WTC11 (cell line): ENCODE measurements around the gene DHX9. TPM values are rescaled to one million over a fixed set of nuclear protein-coding genes. Genes with fewer than 3 reads are reported as not detected.

Source experiments
- ATAC-seq: fragments of 200-7000 bp; cut with Tn5 transposase; 2 replicates; pipeline ENCODE4 v1.10.0; 2021; ENCODE audit warnings: mild to moderate bottlenecking, moderate library complexity
- CTCF ChIA-PET: fragments of 300-600 bp; sonication (Branson Sonifier 250); formaldehyde crosslinking; loops from one replicate; lab custom pipeline; 2021; ENCODE audit warnings: antibody characterized with exemption; lab: Charles Lee
- POLR2A ChIA-PET: fragments of 350-600 bp; sonication (Branson Sonifier 250); formaldehyde crosslinking; loops from one replicate; lab custom pipeline; 2021; ENCODE audit warnings: antibody characterized with exemption; lab: Charles Lee
- DNase-seq: peaks from one replicate; pipeline ENCODE4 v3.0.0; 2021; ENCODE audit warnings: low spot score
- H3K27ac Mint-ChIP-seq: 2 replicates; pipeline ENCODE4 v1.8.0; 2021; ENCODE audit warnings: mixed read lengths
- H3K27me3 Mint-ChIP-seq: 2 replicates; pipeline ENCODE4 v1.8.0; 2021; ENCODE audit warnings: low read depth, mild to moderate bottlenecking, moderate library complexity, mixed read lengths
- H3K36me3 Mint-ChIP-seq: 2 replicates; pipeline ENCODE4 v1.8.0; 2021; ENCODE audit warnings: mixed read lengths
- H3K4me1 Mint-ChIP-seq: 2 replicates; pipeline ENCODE4 v1.8.0; 2022; ENCODE audit warnings: mixed read lengths
- H3K4me3 Mint-ChIP-seq: 2 replicates; pipeline ENCODE4 v1.8.0; 2021; ENCODE audit warnings: mild to moderate bottlenecking, moderate library complexity, mixed read lengths
- H3K9me3 Mint-ChIP-seq: 2 replicates; pipeline ENCODE4 v1.8.0; 2021; ENCODE audit warnings: mixed read lengths
- CREB1 ChIP-seq: sonication (generic); formaldehyde crosslinking; IDR thresholded peaks from 2 replicates; pipeline ENCODE4 v1.8.0; 2023; ENCODE audit warnings: mild to moderate bottlenecking, missing genetic modification reagents
- ELF4 ChIP-seq: sonication (generic); formaldehyde crosslinking; IDR thresholded peaks from 2 replicates; pipeline ENCODE4 v1.8.1; 2022; ENCODE audit warnings: low read depth, mild to moderate bottlenecking, moderate library complexity, missing genetic modification reagents
- FOXK1 ChIP-seq: sonication (generic); formaldehyde crosslinking; IDR thresholded peaks from 2 replicates; pipeline ENCODE4 v1.8.0; 2022; ENCODE audit warnings: mild to moderate bottlenecking, moderate library complexity, missing genetic modification reagents
- FOXP1 ChIP-seq: sonication (generic); formaldehyde crosslinking; IDR thresholded peaks from 2 replicates; pipeline ENCODE4 v1.8.0; 2022; ENCODE audit warnings: missing genetic modification reagents, mild to moderate bottlenecking, moderate library complexity, borderline replicate concordance
- GTF2I ChIP-seq: fragments of 250-450 bp; sonication (Bioruptor Pico); conservative IDR thresholded peaks from 2 replicates; pipeline ENCODE4 v1.4.0; 2021; ENCODE audit warnings: mild to moderate bottlenecking
- JAZF1 ChIP-seq: fragments of 250-450 bp; sonication (Bioruptor Pico); IDR thresholded peaks from 2 replicates; pipeline ENCODE4 v1.9.0; 2021; ENCODE audit warnings: moderate library complexity, mild to moderate bottlenecking, inconsistent platforms
- NR1H2 ChIP-seq: sonication (generic); formaldehyde crosslinking; IDR thresholded peaks from 2 replicates; pipeline ENCODE4 v1.9.0; 2021; ENCODE audit warnings: mild to moderate bottlenecking, moderate library complexity, missing genetic modification reagents
- NR2C2 ChIP-seq: sonication (generic); formaldehyde crosslinking; IDR thresholded peaks from 2 replicates; pipeline ENCODE4 v1.8.0; 2022; ENCODE audit warnings: mild to moderate bottlenecking, missing genetic modification reagents
- NR3C1 ChIP-seq: sonication (generic); formaldehyde crosslinking; conservative IDR thresholded peaks from 2 replicates; pipeline ENCODE4 v1.8.1; 2023; ENCODE audit warnings: low read depth, mild to moderate bottlenecking, missing genetic modification reagents
- RORB ChIP-seq: fragments of 250-450 bp; sonication (Bioruptor Pico); IDR thresholded peaks from 2 replicates; pipeline ENCODE4 v1.9.0; 2021; ENCODE audit warnings: mild to moderate bottlenecking
- ZNF219 ChIP-seq: sonication (generic); formaldehyde crosslinking; IDR thresholded peaks from 2 replicates; pipeline ENCODE4 v1.8.0; 2023; ENCODE audit warnings: missing genetic modification reagents, mild to moderate bottlenecking, borderline replicate concordance
- ZNF416 ChIP-seq: fragments of 250-450 bp; sonication (Bioruptor Pico); IDR thresholded peaks from 2 replicates; pipeline ENCODE4 v1.9.0; 2021; ENCODE audit warnings: mild to moderate bottlenecking, inconsistent platforms
- total RNA-seq: library from RNA; stranded (reverse); gene quantifications from 3 replicates; pipeline ENCODE4 v1.2.3, GENCODE V29; 2021
- TF ChIP-seq, protein P1 (sequence below): sonication (generic); formaldehyde crosslinking; IDR thresholded peaks from 2 replicates; pipeline ENCODE4 v1.8.1; 2022; ENCODE audit warnings: mild to moderate bottlenecking, missing genetic modification reagents, moderate library complexity, borderline replicate concordance
- TF ChIP-seq, protein P2 (sequence below): sonication (generic); formaldehyde crosslinking; IDR thresholded peaks from 2 replicates; pipeline ENCODE4 v1.8.1; 2022; ENCODE audit warnings: missing genetic modification reagents, borderline replicate concordance
- TF ChIP-seq, protein P3 (sequence below): sonication (generic); formaldehyde crosslinking; conservative IDR thresholded peaks from 2 replicates; pipeline ENCODE4 v1.8.1; 2022; ENCODE audit warnings: mild to moderate bottlenecking, missing genetic modification reagents
- TF ChIP-seq, protein P4 (sequence below): fragments of 250-450 bp; sonication (Bioruptor Pico); IDR thresholded peaks from 2 replicates; pipeline ENCODE4 v1.9.0; 2021; ENCODE audit warnings: moderate library complexity, mild to moderate bottlenecking, inconsistent platforms, borderline replicate concordance
- TF ChIP-seq, protein P5 (sequence below): sonication (generic); formaldehyde crosslinking; conservative IDR thresholded peaks from 2 replicates; pipeline ENCODE4 v1.8.1; 2023; ENCODE audit warnings: mild to moderate bottlenecking, low read depth, missing genetic modification reagents, moderate library complexity
- TF ChIP-seq, protein P6 (sequence below): fragments of 250-450 bp; sonication (Bioruptor Pico); IDR thresholded peaks from 2 replicates; pipeline ENCODE4 v2.1.2; 2022; ENCODE audit warnings: mild to moderate bottlenecking, moderate library complexity
- TF ChIP-seq, protein P7 (sequence below): sonication (generic); formaldehyde crosslinking; IDR thresholded peaks from 2 replicates; pipeline ENCODE4 v1.8.1; 2023; ENCODE audit warnings: mild to moderate bottlenecking, moderate library complexity, missing genetic modification reagents
- TF ChIP-seq, protein P8 (sequence below): fragments of 250-450 bp; sonication (Bioruptor Pico); IDR thresholded peaks from 2 replicates; pipeline ENCODE4 v1.8.0; 2021; ENCODE audit warnings: mild to moderate bottlenecking
- TF ChIP-seq, protein P9 (sequence below): fragments of 250-450 bp; sonication (Bioruptor Pico); conservative IDR thresholded peaks from 2 replicates; pipeline ENCODE4 v1.9.0; 2021; ENCODE audit warnings: mild to moderate bottlenecking

The DHX9 gene
- total RNA-seq, 1 experiment from 2014 or later = 280 TPM

DNA sequence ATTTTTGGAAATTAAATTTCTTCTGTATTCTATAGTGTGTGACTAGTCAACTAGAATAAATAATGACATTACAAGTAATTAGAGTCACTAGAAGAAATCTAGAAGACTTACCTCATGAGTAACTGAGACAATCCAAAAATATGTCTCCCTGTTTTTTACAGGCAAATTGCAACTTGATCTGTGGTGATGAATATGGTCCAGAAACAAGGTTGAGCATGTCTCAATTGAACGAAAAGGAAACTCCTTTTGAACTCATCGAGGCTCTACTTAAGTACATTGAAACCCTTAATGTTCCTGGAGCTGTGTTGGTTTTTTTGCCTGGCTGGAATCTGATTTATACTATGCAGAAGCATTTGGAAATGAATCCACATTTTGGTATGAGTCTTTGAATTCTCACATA lies 36.7 kb downstream of the DHX9 start:
- ATAC-seq = no peak
- no peak for DNase-seq
- peaks cover 98% of the 10 kb centered on the region for H3K36me3 Mint-ChIP-seq
- H3K4me1 Mint-ChIP-seq = no peaks in the 10 kb centered on the region
- no peaks in the 10 kb centered on the region for H3K27me3 Mint-ChIP-seq
- no peaks in the 10 kb centered on the region for H3K9me3 Mint-ChIP-seq
- TF ChIP-seq CREB1 (CRISPR knock-in tag) (no peak), NR2C2 (no peak), NR3C1 (no peak), ZNF416 (CRISPR knock-in tag) (no peak)
- TF ChIP-seq, protein P1, sequence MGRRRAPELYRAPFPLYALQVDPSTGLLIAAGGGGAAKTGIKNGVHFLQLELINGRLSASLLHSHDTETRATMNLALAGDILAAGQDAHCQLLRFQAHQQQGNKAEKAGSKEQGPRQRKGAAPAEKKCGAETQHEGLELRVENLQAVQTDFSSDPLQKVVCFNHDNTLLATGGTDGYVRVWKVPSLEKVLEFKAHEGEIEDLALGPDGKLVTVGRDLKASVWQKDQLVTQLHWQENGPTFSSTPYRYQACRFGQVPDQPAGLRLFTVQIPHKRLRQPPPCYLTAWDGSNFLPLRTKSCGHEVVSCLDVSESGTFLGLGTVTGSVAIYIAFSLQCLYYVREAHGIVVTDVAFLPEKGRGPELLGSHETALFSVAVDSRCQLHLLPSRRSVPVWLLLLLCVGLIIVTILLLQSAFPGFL (CRISPR knock-in tag) = no peak
- TF ChIP-seq, protein P2, sequence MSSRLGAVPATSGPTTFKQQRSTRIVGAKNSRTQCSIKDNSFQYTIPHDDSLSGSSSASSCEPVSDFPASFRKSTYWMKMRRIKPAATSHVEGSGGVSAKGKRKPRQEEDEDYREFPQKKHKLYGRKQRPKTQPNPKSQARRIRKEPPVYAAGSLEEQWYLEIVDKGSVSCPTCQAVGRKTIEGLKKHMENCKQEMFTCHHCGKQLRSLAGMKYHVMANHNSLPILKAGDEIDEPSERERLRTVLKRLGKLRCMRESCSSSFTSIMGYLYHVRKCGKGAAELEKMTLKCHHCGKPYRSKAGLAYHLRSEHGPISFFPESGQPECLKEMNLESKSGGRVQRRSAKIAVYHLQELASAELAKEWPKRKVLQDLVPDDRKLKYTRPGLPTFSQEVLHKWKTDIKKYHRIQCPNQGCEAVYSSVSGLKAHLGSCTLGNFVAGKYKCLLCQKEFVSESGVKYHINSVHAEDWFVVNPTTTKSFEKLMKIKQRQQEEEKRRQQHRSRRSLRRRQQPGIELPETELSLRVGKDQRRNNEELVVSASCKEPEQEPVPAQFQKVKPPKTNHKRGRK = no peak
- TF ChIP-seq, protein P3, sequence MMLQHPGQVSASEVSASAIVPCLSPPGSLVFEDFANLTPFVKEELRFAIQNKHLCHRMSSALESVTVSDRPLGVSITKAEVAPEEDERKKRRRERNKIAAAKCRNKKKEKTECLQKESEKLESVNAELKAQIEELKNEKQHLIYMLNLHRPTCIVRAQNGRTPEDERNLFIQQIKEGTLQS (CRISPR knock-in tag) = no peak
- TF ChIP-seq, protein P4, sequence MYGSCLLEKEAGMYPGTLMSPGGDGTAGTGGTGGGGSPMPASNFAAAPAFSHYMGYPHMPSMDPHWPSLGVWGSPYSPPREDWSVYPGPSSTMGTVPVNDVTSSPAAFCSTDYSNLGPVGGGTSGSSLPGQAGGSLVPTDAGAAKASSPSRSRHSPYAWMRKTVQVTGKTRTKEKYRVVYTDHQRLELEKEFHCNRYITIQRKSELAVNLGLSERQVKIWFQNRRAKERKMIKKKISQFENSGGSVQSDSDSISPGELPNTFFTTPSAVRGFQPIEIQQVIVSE (CRISPR knock-in tag) = no peak
- TF ChIP-seq, all 79 proteins: peak for 0
- H3K4me3 Mint-ChIP-seq = no peak overlapping the region
- ChIA-PET CTCF (no interaction called here), POLR2A (no interaction called here)
- 0 out of 2 replicates have a peak overlapping the region, but pooled peaks have one; percentile 26 for H3K27ac Mint-ChIP-seq

DNA sequence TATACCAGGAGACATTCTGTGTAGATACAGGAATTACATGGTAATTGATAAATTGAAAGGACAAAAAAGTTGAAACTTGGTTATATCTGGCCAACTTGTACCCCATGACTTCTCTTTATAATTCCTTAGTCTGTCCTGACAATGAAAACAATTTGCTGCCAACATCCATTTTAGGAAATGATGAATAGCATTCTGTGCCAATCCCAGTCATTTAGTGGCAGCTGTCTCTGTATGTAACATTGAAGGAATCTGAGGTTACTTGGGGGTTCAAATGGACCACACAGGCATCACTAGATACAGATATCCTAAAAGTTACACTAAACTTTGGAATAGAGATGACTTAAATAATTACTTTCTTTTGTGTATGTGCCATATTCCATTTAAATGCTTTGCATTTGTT lies 38.2 kb downstream of the DHX9 start:
- no peaks in the 10 kb centered on the region for H3K9me3 Mint-ChIP-seq
- H3K4me3 Mint-ChIP-seq = no peak overlapping the region
- H3K27ac Mint-ChIP-seq = no peak overlapping the region
- ChIA-PET CTCF (no interaction called here), POLR2A (no interaction called here)
- H3K4me1 Mint-ChIP-seq = no peaks in the 10 kb centered on the region
- no peaks in the 10 kb centered on the region for H3K27me3 Mint-ChIP-seq
- ATAC-seq (no peak), DNase-seq (no peak)
- peaks cover 100% of the 10 kb centered on the region for H3K36me3 Mint-ChIP-seq
- TF ChIP-seq GTF2I (CRISPR knock-in tag) (no peak), RORB (CRISPR knock-in tag) (no peak), ELF4 (CRISPR knock-in tag) (no peak), JAZF1 (CRISPR knock-in tag) (no peak), NR3C1 (no peak), NR1H2 (CRISPR knock-in tag) (no peak), FOXP1 (CRISPR knock-in tag) (no peak), FOXK1 (no peak), ZNF219 (CRISPR knock-in tag) (no peak)
- TF ChIP-seq, protein P4 (CRISPR knock-in tag) = no peak
- TF ChIP-seq, protein P5, sequence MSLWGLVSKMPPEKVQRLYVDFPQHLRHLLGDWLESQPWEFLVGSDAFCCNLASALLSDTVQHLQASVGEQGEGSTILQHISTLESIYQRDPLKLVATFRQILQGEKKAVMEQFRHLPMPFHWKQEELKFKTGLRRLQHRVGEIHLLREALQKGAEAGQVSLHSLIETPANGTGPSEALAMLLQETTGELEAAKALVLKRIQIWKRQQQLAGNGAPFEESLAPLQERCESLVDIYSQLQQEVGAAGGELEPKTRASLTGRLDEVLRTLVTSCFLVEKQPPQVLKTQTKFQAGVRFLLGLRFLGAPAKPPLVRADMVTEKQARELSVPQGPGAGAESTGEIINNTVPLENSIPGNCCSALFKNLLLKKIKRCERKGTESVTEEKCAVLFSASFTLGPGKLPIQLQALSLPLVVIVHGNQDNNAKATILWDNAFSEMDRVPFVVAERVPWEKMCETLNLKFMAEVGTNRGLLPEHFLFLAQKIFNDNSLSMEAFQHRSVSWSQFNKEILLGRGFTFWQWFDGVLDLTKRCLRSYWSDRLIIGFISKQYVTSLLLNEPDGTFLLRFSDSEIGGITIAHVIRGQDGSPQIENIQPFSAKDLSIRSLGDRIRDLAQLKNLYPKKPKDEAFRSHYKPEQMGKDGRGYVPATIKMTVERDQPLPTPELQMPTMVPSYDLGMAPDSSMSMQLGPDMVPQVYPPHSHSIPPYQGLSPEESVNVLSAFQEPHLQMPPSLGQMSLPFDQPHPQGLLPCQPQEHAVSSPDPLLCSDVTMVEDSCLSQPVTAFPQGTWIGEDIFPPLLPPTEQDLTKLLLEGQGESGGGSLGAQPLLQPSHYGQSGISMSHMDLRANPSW (CRISPR knock-in tag) = no peak
- TF ChIP-seq, protein P6, sequence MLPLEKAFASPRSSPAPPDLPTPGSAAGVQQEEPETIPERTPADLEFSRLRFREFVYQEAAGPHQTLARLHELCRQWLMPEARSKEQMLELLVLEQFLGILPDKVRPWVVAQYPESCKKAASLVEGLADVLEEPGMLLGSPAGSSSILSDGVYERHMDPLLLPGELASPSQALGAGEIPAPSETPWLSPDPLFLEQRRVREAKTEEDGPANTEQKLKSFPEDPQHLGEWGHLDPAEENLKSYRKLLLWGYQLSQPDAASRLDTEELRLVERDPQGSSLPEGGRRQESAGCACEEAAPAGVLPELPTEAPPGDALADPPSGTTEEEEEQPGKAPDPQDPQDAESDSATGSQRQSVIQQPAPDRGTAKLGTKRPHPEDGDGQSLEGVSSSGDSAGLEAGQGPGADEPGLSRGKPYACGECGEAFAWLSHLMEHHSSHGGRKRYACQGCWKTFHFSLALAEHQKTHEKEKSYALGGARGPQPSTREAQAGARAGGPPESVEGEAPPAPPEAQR (CRISPR knock-in tag) = no peak
- TF ChIP-seq, protein P7, sequence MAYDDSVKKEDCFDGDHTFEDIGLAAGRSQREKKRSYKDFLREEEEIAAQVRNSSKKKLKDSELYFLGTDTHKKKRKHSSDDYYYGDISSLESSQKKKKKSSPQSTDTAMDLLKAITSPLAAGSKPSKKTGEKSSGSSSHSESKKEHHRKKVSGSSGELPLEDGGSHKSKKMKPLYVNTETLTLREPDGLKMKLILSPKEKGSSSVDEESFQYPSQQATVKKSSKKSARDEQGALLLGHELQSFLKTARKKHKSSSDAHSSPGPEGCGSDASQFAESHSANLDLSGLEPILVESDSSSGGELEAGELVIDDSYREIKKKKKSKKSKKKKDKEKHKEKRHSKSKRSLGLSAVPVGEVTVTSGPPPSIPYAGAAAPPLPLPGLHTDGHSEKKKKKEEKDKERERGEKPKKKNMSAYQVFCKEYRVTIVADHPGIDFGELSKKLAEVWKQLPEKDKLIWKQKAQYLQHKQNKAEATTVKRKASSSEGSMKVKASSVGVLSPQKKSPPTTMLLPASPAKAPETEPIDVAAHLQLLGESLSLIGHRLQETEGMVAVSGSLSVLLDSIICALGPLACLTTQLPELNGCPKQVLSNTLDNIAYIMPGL (CRISPR knock-in tag) = no peak
- TF ChIP-seq, protein P8, sequence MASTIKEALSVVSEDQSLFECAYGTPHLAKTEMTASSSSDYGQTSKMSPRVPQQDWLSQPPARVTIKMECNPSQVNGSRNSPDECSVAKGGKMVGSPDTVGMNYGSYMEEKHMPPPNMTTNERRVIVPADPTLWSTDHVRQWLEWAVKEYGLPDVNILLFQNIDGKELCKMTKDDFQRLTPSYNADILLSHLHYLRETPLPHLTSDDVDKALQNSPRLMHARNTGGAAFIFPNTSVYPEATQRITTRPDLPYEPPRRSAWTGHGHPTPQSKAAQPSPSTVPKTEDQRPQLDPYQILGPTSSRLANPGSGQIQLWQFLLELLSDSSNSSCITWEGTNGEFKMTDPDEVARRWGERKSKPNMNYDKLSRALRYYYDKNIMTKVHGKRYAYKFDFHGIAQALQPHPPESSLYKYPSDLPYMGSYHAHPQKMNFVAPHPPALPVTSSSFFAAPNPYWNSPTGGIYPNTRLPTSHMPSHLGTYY = no peak
- TF ChIP-seq, protein P9, sequence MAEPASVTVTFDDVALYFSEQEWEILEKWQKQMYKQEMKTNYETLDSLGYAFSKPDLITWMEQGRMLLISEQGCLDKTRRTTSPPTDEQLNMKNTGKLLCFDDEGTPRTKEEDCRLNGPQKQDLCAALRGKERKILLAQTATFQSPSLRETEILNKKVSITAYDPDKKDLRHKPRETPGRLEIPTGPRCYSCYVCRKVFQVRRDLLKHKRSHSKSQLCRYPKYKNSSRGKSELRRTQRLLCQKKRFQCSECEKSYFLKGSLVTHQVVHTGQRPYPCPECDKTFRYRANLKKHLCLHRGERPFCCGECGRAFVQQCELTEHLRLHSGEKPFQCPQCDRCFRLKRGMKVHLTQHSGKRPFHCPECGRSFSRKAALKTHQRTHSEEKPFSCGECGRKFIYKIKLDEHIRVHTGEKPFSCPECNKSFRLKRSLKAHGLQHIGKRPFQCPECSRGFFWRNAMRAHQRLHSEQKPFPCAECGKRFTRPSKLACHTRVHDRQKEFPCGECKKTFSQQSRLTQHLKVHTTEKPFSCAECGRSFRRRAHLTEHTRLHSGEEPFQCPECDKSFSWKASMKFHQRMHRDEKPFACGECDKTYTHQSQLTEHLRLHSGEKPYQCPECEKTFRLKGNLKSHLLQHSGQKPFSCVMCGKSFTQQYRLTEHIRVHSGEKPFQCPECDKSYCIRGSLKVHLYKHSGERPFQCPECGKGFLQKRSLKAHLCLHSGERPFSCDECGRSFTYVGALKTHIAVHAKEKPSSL = no peak
